Measurements from ENCODE around the gene CDK5R2.

CDK5R2 gene

DNA sequence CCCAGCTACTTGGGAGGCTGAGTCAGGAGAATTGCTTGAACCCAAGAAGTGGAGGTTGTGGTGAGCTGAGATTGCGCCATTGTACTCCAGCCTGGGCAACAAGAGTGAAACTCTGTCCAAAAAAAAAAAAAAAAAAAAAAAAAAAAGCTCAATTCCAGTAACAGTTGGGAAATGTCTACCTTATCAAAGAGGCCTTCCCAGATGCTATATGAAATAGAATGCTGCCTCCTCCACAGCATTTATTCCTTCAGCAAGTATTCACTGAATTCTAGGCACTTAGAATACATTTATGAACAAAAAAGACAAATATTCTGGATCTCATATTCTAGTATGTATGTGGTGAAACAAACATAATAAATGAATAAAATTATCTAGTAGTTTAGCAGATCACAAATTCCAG, 12.8 kb upstream of the CDK5R2 start:
- DNase-seq (ENCODE audit: insufficient read length, low spot score) (no peak), FAIRE-seq (no peak)
- TF ChIP-seq POLR2A (IDR thresholded peaks at IDR 0.05; ENCODE audit: low read depth, low read length) (no peak), TAF1 (IDR thresholded peaks at IDR 0.05; ENCODE audit: low read depth, low read length) (no peak), POLR2AphosphoS5 (IDR thresholded peaks at IDR 0.05; ENCODE audit: low read depth, low read length) (no peak), SPI1 (IDR thresholded peaks at IDR 0.05; ENCODE audit: low read depth, low read length) (no peak), PAX5 (IDR thresholded peaks at IDR 0.05; ENCODE audit: insufficient read depth, low read length, severe bottlenecking) (no peak), POU2F2 (IDR thresholded peaks at IDR 0.05; ENCODE audit: low read depth, low read length) (no peak)

DNA sequence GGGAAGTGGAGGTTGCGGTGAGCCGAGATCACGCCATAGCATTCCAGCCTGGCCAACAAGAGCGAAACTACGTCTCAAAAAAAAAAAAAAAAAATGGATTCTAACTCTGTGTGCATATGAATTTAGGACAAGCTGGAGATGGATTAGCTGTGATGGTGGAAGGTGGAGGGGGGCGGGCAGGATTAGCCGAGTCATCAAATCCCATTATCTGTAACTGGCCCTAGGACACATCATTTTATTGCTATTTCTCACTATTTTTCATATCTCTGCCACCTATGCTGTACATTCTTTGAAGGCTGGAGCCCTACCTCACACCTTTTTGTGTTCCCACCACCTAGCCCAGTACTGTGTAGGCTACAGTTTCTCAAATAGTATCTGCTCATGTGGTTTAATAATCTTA, 7.3 kb upstream of the CDK5R2 start:
- FAIRE-seq: no peak
- no peak for DNase-seq (ENCODE audit: insufficient read length, low spot score)
- no peak for TF ChIP-seq SPI1 (IDR thresholded peaks at IDR 0.05; ENCODE audit: low read depth, low read length)
- TF ChIP-seq POLR2A (IDR thresholded peaks at IDR 0.05; ENCODE audit: low read depth, low read length): no peak
- no peak for TF ChIP-seq TAF1 (IDR thresholded peaks at IDR 0.05; ENCODE audit: low read depth, low read length)
- no peak for TF ChIP-seq PAX5 (IDR thresholded peaks at IDR 0.05; ENCODE audit: insufficient read depth, low read length, severe bottlenecking)
- no peak for TF ChIP-seq POU2F2 (IDR thresholded peaks at IDR 0.05; ENCODE audit: low read depth, low read length)
- TF ChIP-seq POLR2AphosphoS5 (IDR thresholded peaks at IDR 0.05; ENCODE audit: low read depth, low read length): no peak

DNA sequence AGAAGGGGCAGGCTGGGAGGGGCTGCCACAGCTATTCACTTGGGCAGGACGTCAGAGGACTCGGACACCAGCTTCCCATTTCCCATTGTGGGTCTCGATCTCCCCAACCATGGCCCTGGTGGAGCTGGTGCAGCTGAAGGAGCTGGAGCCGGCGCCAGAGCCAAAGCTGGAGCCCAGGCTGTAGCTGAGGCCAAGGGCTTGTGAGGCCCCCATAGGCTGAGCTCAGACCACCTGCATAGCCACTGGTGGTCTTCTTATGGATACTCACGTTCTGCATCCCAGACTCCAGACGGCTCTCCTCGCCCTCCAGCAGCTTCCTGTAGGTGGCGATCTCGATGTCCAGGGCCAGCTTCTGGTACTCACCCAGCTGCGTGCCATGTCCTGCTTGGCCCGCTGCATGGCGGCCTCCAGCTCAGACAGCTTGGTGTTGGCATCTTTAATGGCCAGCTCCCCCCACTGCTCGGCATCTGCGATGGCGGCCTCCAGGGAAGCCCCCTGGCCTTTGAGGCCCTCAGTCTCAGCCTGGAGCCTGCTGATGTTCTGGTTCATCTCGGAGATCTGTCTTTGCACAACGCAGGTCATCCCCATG, 6.0 kb upstream of the CDK5R2 start:
- FAIRE-seq (no peak), DNase-seq (ENCODE audit: insufficient read length, low spot score) (no peak)
- no peak for TF ChIP-seq POLR2AphosphoS5 (IDR thresholded peaks at IDR 0.05; ENCODE audit: low read depth, low read length)
- TF ChIP-seq POU2F2 (IDR thresholded peaks at IDR 0.05; ENCODE audit: low read depth, low read length): no peak
- no peak for TF ChIP-seq TAF1 (IDR thresholded peaks at IDR 0.05; ENCODE audit: low read depth, low read length)
- TF ChIP-seq SPI1 (IDR thresholded peaks at IDR 0.05; ENCODE audit: low read depth, low read length): no peak
- no peak for TF ChIP-seq POLR2A (IDR thresholded peaks at IDR 0.05; ENCODE audit: low read depth, low read length)

DNA sequence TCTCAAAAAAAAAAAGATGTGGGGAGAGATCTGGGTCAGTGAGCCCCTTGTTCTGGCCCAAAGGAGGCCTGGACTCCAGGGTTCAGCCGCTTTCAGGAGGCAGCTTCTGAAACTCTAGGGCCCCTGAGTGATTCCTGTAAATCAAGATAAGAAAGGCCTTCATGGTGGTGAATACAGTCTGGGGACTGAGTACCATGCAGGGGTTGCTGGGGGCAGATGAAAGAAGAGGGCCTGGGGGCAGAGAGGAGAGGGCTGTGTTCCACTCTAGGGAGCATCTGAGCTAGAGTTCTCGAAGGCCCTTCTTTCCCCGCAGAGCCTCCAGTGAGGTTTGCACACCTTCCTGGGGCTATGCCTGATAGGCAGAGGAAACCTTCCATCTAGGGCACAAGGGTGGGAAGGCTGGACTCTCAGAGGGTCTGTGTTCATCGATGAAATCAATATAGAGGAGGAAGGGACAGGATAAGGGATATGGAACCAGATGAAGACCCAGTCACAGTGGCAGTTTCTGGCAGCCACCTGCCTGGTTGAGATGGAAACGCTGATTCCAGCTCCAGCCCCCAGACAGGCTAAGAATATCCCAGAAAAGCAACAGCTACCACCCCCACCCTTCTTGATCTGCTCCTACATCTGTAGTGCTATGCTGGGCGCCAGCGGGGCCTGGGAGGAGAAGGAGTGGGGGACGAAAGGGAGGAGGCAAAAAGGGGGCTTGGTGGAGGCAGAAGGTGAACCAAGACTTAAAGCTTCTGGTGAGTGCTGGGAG, 4.7 kb upstream of the CDK5R2 start:
- DNase-seq (ENCODE audit: insufficient read length, low spot score) (no peak), FAIRE-seq (no peak)
- TF ChIP-seq POLR2AphosphoS5 (IDR thresholded peaks at IDR 0.05; ENCODE audit: low read depth, low read length) (no peak), TAF1 (IDR thresholded peaks at IDR 0.05; ENCODE audit: low read depth, low read length) (no peak), SPI1 (IDR thresholded peaks at IDR 0.05; ENCODE audit: low read depth, low read length) (no peak), POU2F2 (IDR thresholded peaks at IDR 0.05; ENCODE audit: low read depth, low read length) (no peak), POLR2A (IDR thresholded peaks at IDR 0.05; ENCODE audit: low read depth, low read length) (no peak), PAX5 (IDR thresholded peaks at IDR 0.05; ENCODE audit: insufficient read depth, low read length, severe bottlenecking) (no peak)

DNA sequence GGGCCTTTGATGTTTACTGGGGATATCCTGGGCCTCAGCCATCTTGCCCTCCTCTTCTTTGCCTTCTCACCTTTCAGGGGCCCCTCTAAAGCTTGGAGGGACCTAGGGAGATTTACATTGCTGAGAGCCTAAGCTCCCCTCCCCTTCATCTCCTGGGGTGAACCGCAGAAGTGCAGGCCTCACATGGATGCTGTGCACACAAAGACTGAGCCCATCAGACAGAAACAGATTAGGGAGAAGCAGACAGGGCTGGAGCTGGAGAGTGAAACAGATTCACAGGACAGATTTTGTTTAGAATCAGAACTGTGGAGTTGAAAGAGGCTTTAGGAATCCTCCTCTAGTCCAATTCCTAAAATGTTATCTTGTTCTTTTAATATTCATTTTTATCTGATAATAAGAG, 3.4 kb upstream of the CDK5R2 start:
- TF ChIP-seq POLR2AphosphoS5 (IDR thresholded peaks at IDR 0.05; ENCODE audit: low read depth, low read length): no peak
- no peak for TF ChIP-seq SPI1 (IDR thresholded peaks at IDR 0.05; ENCODE audit: low read depth, low read length)
- TF ChIP-seq TAF1 (IDR thresholded peaks at IDR 0.05; ENCODE audit: low read depth, low read length): no peak
- TF ChIP-seq POU2F2 (IDR thresholded peaks at IDR 0.05; ENCODE audit: low read depth, low read length): no peak
- TF ChIP-seq PAX5 (IDR thresholded peaks at IDR 0.05; ENCODE audit: insufficient read depth, low read length, severe bottlenecking): no peak
- no peak for TF ChIP-seq POLR2A (IDR thresholded peaks at IDR 0.05; ENCODE audit: low read depth, low read length)
- no peak for FAIRE-seq
- no peak for DNase-seq (ENCODE audit: insufficient read length, low spot score)

DNA sequence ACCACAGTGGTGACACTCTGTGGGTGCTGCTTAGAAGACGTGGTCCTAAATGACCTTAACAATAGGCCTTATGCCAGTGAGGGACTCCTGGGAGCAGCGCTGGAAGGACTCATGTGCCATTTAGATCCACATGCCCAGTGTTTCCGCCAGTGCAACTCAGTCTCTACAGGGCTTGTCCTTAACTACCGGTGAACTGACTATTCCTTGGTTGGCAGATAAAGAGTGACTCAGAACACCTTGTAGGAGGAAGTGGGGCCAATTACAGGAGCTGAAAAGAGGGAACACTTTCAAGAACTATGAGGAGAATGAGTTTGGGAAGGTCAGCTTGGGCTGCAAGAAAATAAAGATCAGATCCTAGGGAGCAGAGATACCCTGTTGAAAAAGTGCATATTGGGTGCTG, 1.8 kb upstream of the CDK5R2 start:
- FAIRE-seq (no peak), DNase-seq (ENCODE audit: insufficient read length, low spot score) (no peak)
- TF ChIP-seq POLR2AphosphoS5 (IDR thresholded peaks at IDR 0.05; ENCODE audit: low read depth, low read length) (no peak), PAX5 (IDR thresholded peaks at IDR 0.05; ENCODE audit: insufficient read depth, low read length, severe bottlenecking) (no peak), POLR2A (IDR thresholded peaks at IDR 0.05; ENCODE audit: low read depth, low read length) (no peak), SPI1 (IDR thresholded peaks at IDR 0.05; ENCODE audit: low read depth, low read length) (no peak), TAF1 (IDR thresholded peaks at IDR 0.05; ENCODE audit: low read depth, low read length) (no peak), POU2F2 (IDR thresholded peaks at IDR 0.05; ENCODE audit: low read depth, low read length) (no peak)

DNA sequence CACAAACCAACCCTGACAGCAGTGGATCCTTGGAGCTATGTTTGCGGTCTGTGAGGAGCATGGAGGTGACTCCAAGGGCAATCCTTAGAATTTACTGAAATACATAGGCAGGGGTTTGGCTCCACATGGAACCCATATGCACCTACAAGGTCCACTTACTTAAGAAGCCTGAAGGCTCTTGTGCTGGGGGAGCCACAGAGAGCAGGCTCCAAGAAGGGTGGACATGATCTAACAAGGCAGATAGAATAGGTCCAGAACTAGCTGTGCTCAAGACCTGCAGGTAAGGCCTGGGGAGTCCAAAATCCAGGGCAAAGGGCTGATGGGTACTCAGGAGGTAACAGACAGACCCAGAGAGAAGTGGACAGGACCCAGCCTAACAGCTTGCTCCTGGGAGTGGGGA, 1.2 kb upstream of the CDK5R2 start:
- DNase-seq (ENCODE audit: insufficient read length, low spot score): no peak
- no peak for TF ChIP-seq POLR2A (IDR thresholded peaks at IDR 0.05; ENCODE audit: low read depth, low read length)
- no peak for TF ChIP-seq POLR2AphosphoS5 (IDR thresholded peaks at IDR 0.05; ENCODE audit: low read depth, low read length)
- TF ChIP-seq POU2F2 (IDR thresholded peaks at IDR 0.05; ENCODE audit: low read depth, low read length): no peak
- no peak for TF ChIP-seq PAX5 (IDR thresholded peaks at IDR 0.05; ENCODE audit: insufficient read depth, low read length, severe bottlenecking)
- no peak for TF ChIP-seq TAF1 (IDR thresholded peaks at IDR 0.05; ENCODE audit: low read depth, low read length)
- no peak for TF ChIP-seq SPI1 (IDR thresholded peaks at IDR 0.05; ENCODE audit: low read depth, low read length)
- no peak for FAIRE-seq

DNA sequence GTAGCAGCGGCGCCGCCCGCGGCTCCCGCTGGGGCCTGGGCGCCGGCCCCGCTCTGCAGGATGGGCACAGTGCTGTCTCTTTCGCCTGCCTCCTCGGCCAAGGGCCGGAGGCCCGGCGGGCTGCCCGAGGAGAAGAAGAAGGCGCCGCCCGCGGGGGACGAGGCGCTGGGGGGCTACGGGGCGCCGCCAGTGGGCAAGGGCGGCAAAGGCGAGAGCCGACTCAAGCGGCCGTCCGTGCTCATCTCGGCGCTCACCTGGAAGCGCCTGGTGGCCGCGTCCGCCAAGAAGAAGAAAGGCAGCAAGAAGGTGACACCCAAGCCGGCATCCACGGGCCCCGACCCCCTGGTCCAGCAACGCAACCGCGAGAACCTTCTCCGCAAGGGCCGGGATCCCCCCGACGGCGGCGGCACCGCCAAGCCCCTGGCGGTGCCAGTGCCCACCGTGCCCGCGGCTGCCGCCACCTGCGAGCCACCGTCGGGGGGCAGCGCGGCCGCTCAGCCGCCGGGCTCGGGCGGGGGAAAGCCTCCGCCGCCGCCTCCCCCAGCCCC, 369 bp downstream of the CDK5R2 start:
- TF ChIP-seq POLR2A (IDR thresholded peaks at IDR 0.05; ENCODE audit: low read depth, low read length) (no peak), PAX5 (IDR thresholded peaks at IDR 0.05; ENCODE audit: insufficient read depth, low read length, severe bottlenecking) (no peak), POU2F2 (IDR thresholded peaks at IDR 0.05; ENCODE audit: low read depth, low read length) (no peak)
- no peak for FAIRE-seq

DNA sequence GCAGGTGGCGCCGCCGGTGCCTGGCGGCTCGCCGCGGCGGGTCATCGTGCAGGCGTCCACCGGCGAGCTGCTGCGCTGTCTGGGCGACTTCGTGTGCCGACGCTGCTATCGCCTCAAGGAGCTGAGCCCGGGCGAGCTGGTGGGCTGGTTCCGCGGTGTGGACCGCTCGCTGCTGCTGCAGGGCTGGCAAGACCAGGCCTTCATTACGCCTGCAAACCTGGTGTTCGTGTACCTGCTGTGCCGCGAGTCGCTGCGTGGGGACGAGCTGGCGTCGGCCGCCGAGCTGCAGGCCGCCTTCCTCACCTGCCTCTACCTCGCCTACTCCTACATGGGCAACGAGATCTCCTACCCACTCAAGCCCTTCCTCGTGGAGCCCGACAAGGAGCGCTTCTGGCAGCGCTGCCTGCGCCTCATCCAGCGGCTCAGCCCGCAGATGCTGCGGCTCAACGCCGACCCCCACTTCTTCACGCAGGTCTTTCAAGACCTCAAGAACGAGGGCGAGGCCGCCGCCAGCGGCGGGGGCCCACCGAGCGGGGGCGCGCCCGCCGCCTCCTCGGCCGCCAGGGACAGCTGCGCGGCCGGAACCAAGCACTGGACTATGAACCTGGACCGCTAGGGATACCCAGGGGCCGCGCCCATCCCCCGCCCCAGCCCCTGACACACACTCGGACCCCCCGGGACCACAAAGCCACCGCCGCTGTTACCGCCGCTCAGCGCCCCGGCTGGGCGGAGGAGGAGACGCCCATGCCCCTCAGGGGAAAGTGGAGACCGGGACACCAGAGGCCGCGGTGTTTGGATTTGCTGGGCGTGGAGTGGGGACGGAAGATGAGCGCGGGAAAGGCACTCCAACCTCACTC, 1.1 kb downstream of the CDK5R2 start:
- TF ChIP-seq PAX5 (IDR thresholded peaks at IDR 0.05; ENCODE audit: insufficient read depth, low read length, severe bottlenecking): no peak
- no peak for TF ChIP-seq TAF1 (IDR thresholded peaks at IDR 0.05; ENCODE audit: low read depth, low read length)
- no peak for TF ChIP-seq POLR2AphosphoS5 (IDR thresholded peaks at IDR 0.05; ENCODE audit: low read depth, low read length)
- FAIRE-seq: no peak
- no peak for DNase-seq (ENCODE audit: insufficient read length, low spot score)

More for the DNA sequence above, 369 bp downstream of the CDK5R2 start:
- no peak for DNase-seq (ENCODE audit: insufficient read length, low spot score)

Data from GM12891 (cell line).